Fibroblast of lung (primary cell): ENCODE measurements around the gene PTCRA.

Experiments used
- CTCF ChIP-seq, 2 donors: IDR thresholded peaks in 1 of 2; conservative IDR thresholded peaks in 1 of 2; 1 replicate in 1 of 2; 2 replicates in 1 of 2; pipeline ENCODE4 v1.5.1; 2011 to 2012; ENCODE audit warnings: low read length in 2 of 2, control low read depth in 1 of 2, inconsistent platforms in 1 of 2, low read depth in 1 of 2, mild to moderate bottlenecking in 1 of 2
- EZH2 ChIP-seq: IDR thresholded peaks from 2 replicates; pipeline ENCODE4 v1.5.1; 2012; ENCODE audit warnings: low read length, control low read depth, mild to moderate bottlenecking; ENCODE audit errors: missing control alignments

DNA sequence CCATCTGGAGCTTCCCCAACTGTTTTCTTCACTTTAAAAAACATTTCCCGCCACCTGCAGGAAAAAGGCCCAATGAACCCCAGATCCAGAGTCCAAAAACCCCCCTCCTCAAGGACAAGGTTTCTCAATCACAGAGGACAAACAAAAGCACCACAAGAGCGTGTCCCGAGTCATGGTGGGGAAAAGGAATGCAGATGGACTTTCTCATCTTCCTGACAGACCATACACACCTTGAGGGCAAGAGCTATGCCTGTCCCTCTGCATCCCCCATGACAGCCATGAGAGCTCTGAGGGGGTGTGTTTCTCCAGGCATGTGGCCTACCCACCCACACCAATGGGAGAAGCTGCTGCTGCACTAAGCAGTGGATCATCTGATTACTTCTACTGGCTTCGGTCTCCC is 54.1 kb downstream of the PTCRA start:
- no peak for TF ChIP-seq CTCF (conservative IDR thresholded peaks at IDR 0.05 in 1 of 2, IDR thresholded peaks at IDR 0.05 in 1 of 2; ENCODE audit: low read depth in 1 of 2, low read length in 2 of 2)
- no peak for TF ChIP-seq EZH2
